K562 treated with DMSO at 1 percent for 12 hours (cell line): ENCODE results near the gene KRTAP10-8. TPM values are rescaled to one million over a fixed set of nuclear protein-coding genes. Genes with fewer than 3 reads are reported as not detected.

Source experiments
- total RNA-seq: library from RNA; unstranded; fragments of 300-600 nt; gene quantifications from 2 replicates; pipeline ENCODE4 v1.2.3, GENCODE V29; 2022; ENCODE audit not compliant: insufficient read depth

KRTAP10-8 gene
- not detected in 2 replicates for total RNA-seq

GRCh38 chr21:44612029-44612486, at the start of gene KRTAP10-8:
Gene KRTAP10-8 (plus strand): TSS chr21:44612079. CDS start chr21:44612101, 22 bp downstream.

GRCh38 chr21:44573630-44574456, 38.0 kb upstream of the KRTAP10-8 start, which contains the start of gene KRTAP10-4:
Gene KRTAP10-4 (plus strand): TSS chr21:44573729. CDS start chr21:44573759, 30 bp downstream.

GRCh38 chr21:44580231-44580821, 31.6 kb upstream of the KRTAP10-8 start, which contains the start of gene KRTAP10-5:
Gene KRTAP10-5 (minus strand): TSS chr21:44580604. CDS start chr21:44580578, 26 bp downstream.

GRCh38 chr21:44592446-44593311, 19.2 kb upstream of the KRTAP10-8 start, which contains the start of gene KRTAP10-6:
Gene KRTAP10-6 (minus strand): TSS chr21:44592505. CDS start chr21:44592484, 21 bp downstream.

GRCh38 chr21:44600118-44600978, 11.5 kb upstream of the KRTAP10-8 start, which contains the start of gene KRTAP10-7:
Gene KRTAP10-7 (plus strand): TSS chr21:44600597. CDS start chr21:44600622, 25 bp downstream.

GRCh38 chr21:44626673-44627143, 14.8 kb downstream of the KRTAP10-8 start, which contains the start of gene KRTAP10-9:
Gene KRTAP10-9 (plus strand): TSS chr21:44627093. CDS start chr21:44627172, 79 bp downstream.

GRCh38 chr21:44637018-44637850, 25.4 kb downstream of the KRTAP10-8 start, which contains the start of gene KRTAP10-10:
Gene KRTAP10-10 (plus strand): TSS chr21:44637356. CDS start chr21:44637418, 62 bp downstream.

GRCh38 chr21:44646366-44647221, 34.7 kb downstream of the KRTAP10-8 start, which contains the start of gene KRTAP10-11:
Gene KRTAP10-11 (plus strand): TSS chr21:44646414. CDS start chr21:44646459, 45 bp downstream.

GRCh38 chr21:44654576-44655175, 42.8 kb downstream of the KRTAP10-8 start, which contains the start of gene KRTAP12-4:
Gene KRTAP12-4 (minus strand): TSS chr21:44654659. CDS start chr21:44654614, 45 bp downstream.

GRCh38 chr21:44657635-44658540, 46.0 kb downstream of the KRTAP10-8 start, which contains the start of gene KRTAP12-3:
Gene KRTAP12-3 (plus strand): TSS chr21:44657932. CDS start chr21:44657980, 48 bp downstream.

Other genes starting within 250 kb of the KRTAP10-8 start
- gene LRRC3, start 156.6 kb upstream of the KRTAP10-8 start, total RNA-seq = not detected in 2 replicates
- gene KRTAP10-1, start 71.9 kb upstream of the KRTAP10-8 start, total RNA-seq = not detected in 2 replicates
- not detected in 2 replicates for gene KRTAP10-2, start 60.6 kb upstream of the KRTAP10-8 start, total RNA-seq
- not detected in 2 replicates for gene KRTAP10-3, start 53.3 kb upstream of the KRTAP10-8 start, total RNA-seq
- not detected in 2 replicates for gene KRTAP10-4, start 38.4 kb upstream of the KRTAP10-8 start, total RNA-seq
- gene KRTAP10-5, start 31.5 kb upstream of the KRTAP10-8 start, total RNA-seq = not detected in 2 replicates
- gene KRTAP10-6, start 19.6 kb upstream of the KRTAP10-8 start, total RNA-seq = not detected in 2 replicates
- gene KRTAP10-7, start 11.5 kb upstream of the KRTAP10-8 start, total RNA-seq = not detected in 2 replicates
- not detected in 2 replicates for gene KRTAP10-9, start 15.0 kb downstream of the KRTAP10-8 start, total RNA-seq
- gene KRTAP10-10, start 25.3 kb downstream of the KRTAP10-8 start, total RNA-seq = not detected in 2 replicates
- gene KRTAP10-11, start 34.3 kb downstream of the KRTAP10-8 start, total RNA-seq = not detected in 2 replicates
- not detected in 2 replicates for gene KRTAP12-4, start 42.6 kb downstream of the KRTAP10-8 start, total RNA-seq
- gene KRTAP12-3, start 45.9 kb downstream of the KRTAP10-8 start, total RNA-seq = not detected in 2 replicates
- gene KRTAP12-2, start 54.8 kb downstream of the KRTAP10-8 start, total RNA-seq = not detected in 2 replicates
- not detected in 2 replicates for gene KRTAP12-1, start 70.1 kb downstream of the KRTAP10-8 start, total RNA-seq
- gene KRTAP10-12, start 85.1 kb downstream of the KRTAP10-8 start, total RNA-seq = not detected in 2 replicates
- not detected in 2 replicates for gene TSPEAR, start 99.5 kb downstream of the KRTAP10-8 start, total RNA-seq
- gene UBE2G2, start 189.7 kb downstream of the KRTAP10-8 start, total RNA-seq = 28.6 and 106 TPM in 2 replicates
- 71.5 and 102 TPM in 2 replicates for gene SUMO3, start 206.0 kb downstream of the KRTAP10-8 start, total RNA-seq